AG10803 (cell line): Measurements from ENCODE around the gene HNRNPF.

Source experiments
- DNase-seq: peaks from one replicate; pipeline ENCODE4 v3.0.0; 2010; ENCODE audit warnings: low read depth
- H3K4me3 ChIP-seq: 2 replicates; pipeline ENCODE4 v1.5.1; 2011; ENCODE audit warnings: mild to moderate bottlenecking, low read length, control low read depth
- CTCF ChIP-seq: conservative IDR thresholded peaks from 2 replicates; pipeline ENCODE4 v1.5.1; 2011; ENCODE audit warnings: mild to moderate bottlenecking, low read length, control low read depth, inconsistent platforms

Gene HNRNPF

GRCh38 chr10:43389867-43390266, 19.1 kb downstream of the HNRNPF start:
- no peak for DNase-seq
- no peak overlapping the region for H3K4me3 ChIP-seq
- no peak for TF ChIP-seq CTCF

GRCh38 chr10:43387678-43388032, 21.3 kb downstream of the HNRNPF start:
- no peak overlapping the region for H3K4me3 ChIP-seq
- DNase-seq: no peak
- TF ChIP-seq CTCF: no peak

GRCh38 chr10:43386981-43387677, 21.9 kb downstream of the HNRNPF start:
- H3K4me3 ChIP-seq: no peak overlapping the region
- DNase-seq: no peak
- TF ChIP-seq CTCF: no peak

- TF ChIP-seq CTCF: no peak
- no peak for DNase-seq
- H3K4me3 ChIP-seq: no peak overlapping the region
Measured at GRCh38 chr10:43386549-43386948, 22.4 kb downstream of the HNRNPF start.

GRCh38 chr10:43385412-43386004, 23.5 kb downstream of the HNRNPF start:
- no peak for TF ChIP-seq CTCF
- no peak for DNase-seq
- H3K4me3 ChIP-seq: no peak overlapping the region

GRCh38 chr10:43384252-43385221, 24.4 kb downstream of the HNRNPF start:
- no peak for TF ChIP-seq CTCF
- no peak overlapping the region for H3K4me3 ChIP-seq
- no peak for DNase-seq
